A549 (cell line): ENCODE measurements around the gene MAPK13. TPM values are rescaled to one million over a fixed set of nuclear protein-coding genes. Genes with fewer than 3 reads are reported as not detected.

Experiments used
- ATAC-seq, 2 experiments: fragments of 200-7000 bp in 1 of 2; fragments of >200 bp in 1 of 2; cut with Nextera tagmentation in 1 of 2; cut with Tn5 transposase in 1 of 2; 3 replicates each; pipeline versions ENCODE4 v1.8.0 to v1.9.1; 2018 to 2020; ENCODE audit warnings: mild to moderate bottlenecking in 1 of 2, moderate library complexity in 1 of 2
- CTCF ChIA-PET: fragments of 300-600 bp; sonication (Branson Sonifier 250); formaldehyde crosslinking; extraction: SDS; loops from one replicate; lab custom pipeline; 2021; ENCODE audit warnings: antibody characterized with exemption, inconsistent platforms; lab: Yijun Ruan, JAX
- POLR2A ChIA-PET: fragments of 350-600 bp; formaldehyde crosslinking; extraction: SDS; loops from one replicate; lab custom pipeline; 2021; ENCODE audit warnings: antibody characterized with exemption, inconsistent platforms; lab: Yijun Ruan, JAX
- DNase-seq, 2 experiments: peaks; one replicate each; pipeline versions ENCODE4 v3.0.0 to v3.0.0-alpha.2; 2011 to 2016; ENCODE audit warnings: low read depth in 1 of 2, low spot score in 1 of 2
- FAIRE-seq: peaks from 2 replicates; lab custom pipeline; 2011; peaks lifted over from hg19 to GRCh38; lab: Jason Lieb, UNC
- H3K27ac ChIP-seq, 2 experiments: fragments of >200 bp; sonication (Bioruptor Twin); formaldehyde crosslinking; 3 replicates each; pipeline ENCODE4 v1.5.1; 2016 to 2017
- H3K4me1 ChIP-seq: fragments of >200 bp; sonication (Bioruptor Twin); formaldehyde crosslinking; 3 replicates; pipeline ENCODE4 v1.6.1; 2016
- H3K4me2 ChIP-seq: fragments of >200 bp; sonication (Bioruptor Twin); formaldehyde crosslinking; 3 replicates; pipeline ENCODE4 v1.6.1; 2016
- H3K4me3 ChIP-seq: fragments of >200 bp; sonication (Bioruptor Twin); formaldehyde crosslinking; 3 replicates; pipeline ENCODE4 v1.5.1; 2016
- H3K9me3 ChIP-seq: fragments of >200 bp; sonication (Bioruptor Twin); formaldehyde crosslinking; 3 replicates; pipeline ENCODE4 v1.6.1; 2016
- CBX2 ChIP-seq: fragments of 200-600 bp; sonication (generic); IDR thresholded peaks from 2 replicates; pipeline ENCODE4 v1.6.1; 2016; ENCODE audit warnings: low read depth, mild to moderate bottlenecking, borderline replicate concordance
- CBX8 ChIP-seq: fragments of 200-600 bp; sonication (generic); IDR thresholded peaks from 2 replicates; pipeline ENCODE4 v1.6.1; 2016
- CEBPB ChIP-seq, 2 experiments: fragments of >200 bp in 1 of 2; sonication (Bioruptor Twin) in 1 of 2; formaldehyde crosslinking in 1 of 2; IDR thresholded peaks; 2 replicates each; pipeline ENCODE4 v1.6.1; 2012 to 2016
- CHD2 ChIP-seq: fragments of 150-350 bp; IDR thresholded peaks from 2 replicates; pipeline ENCODE4 v1.6.1; 2014; ENCODE audit warnings: low read length; ENCODE audit not compliant: partially characterized antibody
- FOSL2 ChIP-seq, 2 experiments: fragments of 450-650 bp in 1 of 2; fragments of >200 bp in 1 of 2; sonication (Bioruptor Twin) in 1 of 2; formaldehyde crosslinking; IDR thresholded peaks; 2 replicates each; pipeline versions ENCODE4 v1.5.0 to v1.6.1; 2016 to 2020; ENCODE audit warnings: mild to moderate bottlenecking in 1 of 2, moderate library complexity in 1 of 2
- HEYL ChIP-seq: fragments of 250-450 bp; sonication (Bioruptor Pico); IDR thresholded peaks from 2 replicates; pipeline ENCODE4 v1.8.0; 2021; ENCODE audit warnings: mild to moderate bottlenecking, moderate library complexity
- HMGXB4 ChIP-seq: fragments of 250-450 bp; sonication (Bioruptor Pico); IDR thresholded peaks from 2 replicates; pipeline ENCODE4 v1.5.0; 2021; ENCODE audit warnings: mild to moderate bottlenecking, moderate library complexity, borderline replicate concordance
- HOXA7 ChIP-seq: fragments of 250-450 bp; sonication (Bioruptor Pico); IDR thresholded peaks from 2 replicates; pipeline ENCODE4 v1.5.0; 2020; ENCODE audit warnings: mild to moderate bottlenecking, moderate library complexity
- HOXB13 ChIP-seq: fragments of 250-450 bp; sonication (Bioruptor Pico); IDR thresholded peaks from 2 replicates; pipeline ENCODE4 v1.5.0; 2020; ENCODE audit warnings: low read depth, mild to moderate bottlenecking, moderate library complexity
- HOXB5 ChIP-seq: fragments of 250-450 bp; sonication (Bioruptor Pico); IDR thresholded peaks from 2 replicates; pipeline ENCODE4 v1.5.0; 2020; ENCODE audit warnings: mild to moderate bottlenecking, moderate library complexity
- KDM1A ChIP-seq: fragments of 200-600 bp; sonication (generic); IDR thresholded peaks from 2 replicates; pipeline ENCODE4 v1.6.1; 2016; ENCODE audit warnings: low read depth, mild to moderate bottlenecking
- MAFK ChIP-seq: fragments of 450-650 bp; IDR thresholded peaks from 2 replicates; pipeline ENCODE4 v1.6.1; 2014; ENCODE audit not compliant: partially characterized antibody
- MAX ChIP-seq: IDR thresholded peaks from 2 replicates; pipeline ENCODE4 v1.6.1; 2012
- MAZ ChIP-seq: fragments of 150-350 bp; IDR thresholded peaks from 2 replicates; pipeline ENCODE4 v1.6.1; 2014; ENCODE audit warnings: antibody characterized with exemption, low read depth, low read length, borderline replicate concordance
- MYC ChIP-seq: IDR thresholded peaks from 2 replicates; pipeline ENCODE4 v1.6.1; 2012; ENCODE audit warnings: mild to moderate bottlenecking, inconsistent platforms, low read length, improper control_type of control experiment, borderline replicate concordance
- NFE2L2 ChIP-seq: fragments of 150-350 bp; conservative IDR thresholded peaks from 2 replicates; pipeline ENCODE4 v1.6.1; 2014; ENCODE audit warnings: low read length
- NPAS2 ChIP-seq: fragments of 250-450 bp; sonication (Bioruptor Pico); IDR thresholded peaks from 2 replicates; pipeline ENCODE4 v1.8.0; 2022; ENCODE audit warnings: mild to moderate bottlenecking, moderate library complexity, borderline replicate concordance
- NR3C1 ChIP-seq: fragments of >200 bp; sonication (Bioruptor Twin); formaldehyde crosslinking; IDR thresholded peaks from 3 replicates; pipeline ENCODE4 v1.6.1; 2017
- PBX3 ChIP-seq: IDR thresholded peaks from 2 replicates; pipeline ENCODE4 v1.6.1; 2012
- PHF8 ChIP-seq: fragments of 200-600 bp; sonication (generic); IDR thresholded peaks from 2 replicates; pipeline ENCODE4 v1.6.1; 2016; ENCODE audit warnings: low read depth, mild to moderate bottlenecking, antibody characterized with exemption, moderate library complexity, borderline replicate concordance
- POLR2AphosphoS2 ChIP-seq: conservative IDR thresholded peaks from 2 replicates; pipeline ENCODE4 v1.6.1; 2012; ENCODE audit warnings: low read length, improper control_type of control experiment, inconsistent platforms
- TP53 ChIP-seq: fragments of 250-450 bp; sonication (Bioruptor Pico); IDR thresholded peaks from 2 replicates; pipeline ENCODE4 v1.5.0; 2021; ENCODE audit warnings: mild to moderate bottlenecking, moderate library complexity
- USF2 ChIP-seq: fragments of 450-650 bp; IDR thresholded peaks from 2 replicates; pipeline ENCODE4 v1.6.1; 2014; ENCODE audit warnings: antibody characterized with exemption
- ZFP36 ChIP-seq: fragments of 450-650 bp; IDR thresholded peaks from 2 replicates; pipeline ENCODE4 v1.6.1; 2014; ENCODE audit warnings: borderline replicate concordance; ENCODE audit not compliant: partially characterized antibody
- WGBS: methylation state at CpG from one replicate; pipeline ENCODE4 v1.1.6; 2017; ENCODE audit errors: missing lambda C conversion rate; 5-methylcytosine and 5-hydroxymethylcytosine counted together
- polyA plus RNA-seq, 4 experiments: library from polyadenylated mRNA; depleted of rRNA in 3 of 4; stranded (reverse); fragments of >200 nt; fragmentation: RNase III in 1 of 4; extraction: RNeasy Plus Mini Kit Qiagen cat#74134 plus additional on column Dnase treatment in 1 of 4; gene quantifications; 2 replicates in 3 of 4; 3 replicates in 1 of 4; pipeline ENCODE4 v1.2.3, GENCODE V29; 2011 to 2017
- TF ChIP-seq, protein P1 (sequence below): IDR thresholded peaks from 2 replicates; pipeline ENCODE4 v1.6.1; 2012; ENCODE audit warnings: low read depth, borderline replicate concordance

MAPK13 gene
- polyA plus RNA-seq, 2 of the 4 experiments (the other 2 are of a cell fraction): 0.45 to 0.63 TPM

GRCh38 chr6:36127462-36128016 lies 2.8 kb upstream of the MAPK13 start:
- POLR2A ChIA-PET: interaction anchor here (1.8 kb wide), 1 partner anchor 69 kb away, joined by 5 read pairs; the partner anchor contains the start of gene BRPF3
- Histone ChIP-seq H3K4me2 (peak overlapping the region; percentile 10), H3K4me1 (peaks cover 19% of the 10 kb centered on the region)
- ATAC-seq: peak; percentile 64 to 81
- TF ChIP-seq CEBPB (IDR thresholded peaks at IDR 0.05) (0 out of 4 replicates have a peak, but pooled peaks of 1 of the 2 experiments have one; percentile 20), NFE2L2 (no peak), MAX (no peak), PHF8 (no peak), FOSL2 (IDR thresholded peaks at IDR 0.05) (no peak), FOSL2 (CRISPR knock-in tag; IDR thresholded peaks at IDR 0.05) (peak; percentile 51; the same call in 1 of the 2 replicates)
- TF ChIP-seq, all 56 proteins: peak for 2
- Histone ChIP-seq H3K27ac (peak overlapping the region; percentile 27 to 82; a peak in 4 of 6 replicates), H3K9me3 (no peaks in the 10 kb centered on the region), H3K4me3 (no peak overlapping the region)
- WGBS: 52% methylated on average over 8 of the region's 8 CpGs
- DNase-seq (peak; percentile 40 to 62), FAIRE-seq (no peak)
- CTCF ChIA-PET: interaction anchor here (0.9 to 2.2 kb wide), 4 partner anchors 33 to 233 kb away, joined by 3 to 9 read pairs (median 4); no protein-coding TSS in a partner anchor

GRCh38 chr6:36128073-36128472 lies 2.2 kb upstream of the MAPK13 start:
- Histone ChIP-seq H3K4me3 (no peak overlapping the region), H3K27ac (peak overlapping the region; percentile 27 to 82; a peak in 4 of 6 replicates), H3K4me1 (peaks cover 19% of the 10 kb centered on the region), H3K9me3 (no peaks in the 10 kb centered on the region), H3K4me2 (peak overlapping the region; percentile 10; the same call in 1 of the 3 replicates)
- DNase-seq (no peak), ATAC-seq (no peak), FAIRE-seq (no peak)
- TF ChIP-seq HOXA7 (CRISPR knock-in tag) (no peak), MAFK (no peak), HOXB13 (no peak), NR3C1 (no peak), MAZ (no peak), MAX (no peak), KDM1A (no peak), CBX2 (no peak), CHD2 (no peak), USF2 (no peak), PBX3 (no peak), POLR2AphosphoS2 (no peak)
- TF ChIP-seq, protein P1, sequence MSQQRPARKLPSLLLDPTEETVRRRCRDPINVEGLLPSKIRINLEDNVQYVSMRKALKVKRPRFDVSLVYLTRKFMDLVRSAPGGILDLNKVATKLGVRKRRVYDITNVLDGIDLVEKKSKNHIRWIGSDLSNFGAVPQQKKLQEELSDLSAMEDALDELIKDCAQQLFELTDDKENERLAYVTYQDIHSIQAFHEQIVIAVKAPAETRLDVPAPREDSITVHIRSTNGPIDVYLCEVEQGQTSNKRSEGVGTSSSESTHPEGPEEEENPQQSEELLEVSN: no peak
- 72% methylated on average over 3 of the region's 5 CpGs for WGBS
- ChIA-PET POLR2A (interaction anchor here (1.8 kb wide), 1 partner anchor 69 kb away, joined by 5 read pairs; the partner anchor contains the start of gene BRPF3), CTCF (interaction anchor here (1.2 kb wide), 1 partner anchor 233 kb away, joined by 3 read pairs; no protein-coding TSS in a partner anchor)

DNA sequence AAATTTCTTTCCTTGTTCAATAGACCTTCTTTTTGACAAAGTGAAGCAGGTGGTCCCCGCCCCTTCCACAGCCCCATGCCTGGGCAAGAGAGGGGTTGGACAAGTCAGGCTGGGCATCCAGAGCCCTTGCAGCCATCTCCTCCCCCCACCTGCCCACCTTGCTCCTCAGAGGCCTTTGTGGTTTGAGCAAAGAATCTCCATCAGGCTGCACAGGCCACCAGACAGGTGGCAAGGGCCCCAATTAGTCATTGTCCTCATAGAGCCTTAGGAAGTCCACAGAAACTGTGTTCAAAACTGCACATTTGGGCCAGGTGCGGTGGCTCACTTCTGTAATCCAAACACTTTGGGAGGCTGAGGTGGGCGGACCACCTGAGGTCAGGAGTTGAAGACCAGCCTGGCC lies 1.5 kb upstream of the MAPK13 start:
- CTCF ChIA-PET: interaction anchor here (0.6 to 1.2 kb wide), 2 partner anchors 161 to 232 kb away, joined by 3 read pairs; no protein-coding TSS in a partner anchor
- Histone ChIP-seq H3K4me1 (peaks cover 19% of the 10 kb centered on the region), H3K9me3 (no peaks in the 10 kb centered on the region), H3K4me3 (no peak overlapping the region), H3K4me2 (no peak overlapping the region), H3K27ac (peak overlapping the region in 1 of 2 experiments; percentile 82; a peak in 1 of 6 replicates)
- no peak for ATAC-seq
- POLR2A ChIA-PET: no interaction called here
- no peak for TF ChIP-seq NPAS2
- TF ChIP-seq TP53 (CRISPR knock-in tag): no peak
- TF ChIP-seq HMGXB4 (CRISPR knock-in tag): no peak
- no peak for TF ChIP-seq USF2
- TF ChIP-seq HEYL (CRISPR knock-in tag): no peak
- TF ChIP-seq CBX8: no peak
- TF ChIP-seq ZFP36: no peak
- no peak for TF ChIP-seq MYC
- TF ChIP-seq NR3C1: no peak
- no peak for TF ChIP-seq HOXB5 (CRISPR knock-in tag)
- no peak for FAIRE-seq
- DNase-seq: no peak
- whole genome bisulfite sequencing: 100% methylated on average over 1 of the region's 3 CpGs
